Mesenchymal stem cell (in vitro differentiated cells and primary cell): ENCODE results near the gene AZU1.
"Not testable (repeated sequence)": the region's sequence is repeated elsewhere in the genome, so short reads cannot be mapped to it uniquely, and the experiment has no call there.

ENCODE experiments used
- DNase-seq: peaks from one replicate; pipeline ENCODE4 v3.0.0-alpha.2; 2013
- H2AFZ ChIP-seq: one replicate; pipeline ENCODE4 v1.6.1; 2013; ENCODE audit warnings: low read depth, mild to moderate bottlenecking, control low read depth, inconsistent platforms, low read length, moderate library complexity
- H2AK5ac ChIP-seq: 2 replicates; pipeline ENCODE4 v1.6.1; 2013; ENCODE audit warnings: low read length, moderate library complexity, mild to moderate bottlenecking, inconsistent platforms; ENCODE audit not compliant: severe bottlenecking
- H2BK120ac ChIP-seq: one replicate; pipeline ENCODE4 v1.6.1; 2013; ENCODE audit warnings: low read depth, mild to moderate bottlenecking, inconsistent platforms, low read length, moderate library complexity
- H2BK12ac ChIP-seq, 2 experiments: one replicate each; pipeline ENCODE4 v1.6.1; 2013; ENCODE audit warnings: inconsistent platforms in 2 of 2, low read length in 2 of 2, mild to moderate bottlenecking in 2 of 2, moderate library complexity in 2 of 2, control low read depth in 1 of 2
- H2BK15ac ChIP-seq: one replicate; pipeline ENCODE4 v1.6.1; 2013; ENCODE audit warnings: mild to moderate bottlenecking, low read depth, inconsistent platforms; ENCODE audit not compliant: poor library complexity, severe bottlenecking
- H2BK5ac ChIP-seq: 2 replicates; pipeline ENCODE4 v1.6.1; 2013; ENCODE audit warnings: low read depth, mild to moderate bottlenecking, low read length, control low read depth, inconsistent platforms; ENCODE audit not compliant: poor library complexity, severe bottlenecking
- H3K14ac ChIP-seq, 2 experiments: one replicate each; pipeline ENCODE4 v1.6.1; 2013; ENCODE audit warnings: inconsistent platforms in 2 of 2, low read length in 2 of 2, control low read depth in 1 of 2, mild to moderate bottlenecking in 1 of 2, moderate library complexity in 1 of 2
- H3K18ac ChIP-seq, 2 experiments: one replicate each; pipeline ENCODE4 v1.6.1; 2013; ENCODE audit warnings: inconsistent platforms in 2 of 2, low read length in 2 of 2, control low read depth in 1 of 2, low read depth in 1 of 2, mild to moderate bottlenecking in 1 of 2
- H3K23ac ChIP-seq, 2 experiments: one replicate each; pipeline ENCODE4 v1.6.1; 2013; ENCODE audit warnings: inconsistent platforms in 2 of 2, low read length in 2 of 2, mild to moderate bottlenecking in 2 of 2, moderate library complexity in 2 of 2, control low read depth in 1 of 2
- H3K27ac ChIP-seq: 2 replicates; pipeline ENCODE4 v1.5.1; 2013; ENCODE audit warnings: mild to moderate bottlenecking, moderate library complexity, low read length, control low read depth, inconsistent platforms; ENCODE audit not compliant: poor library complexity, severe bottlenecking
- H3K27me3 ChIP-seq, 2 experiments: 2 replicates each; pipeline versions ENCODE4 v1.6.1 to v1.7.0; 2013; ENCODE audit warnings: low read length in 2 of 2, mild to moderate bottlenecking in 2 of 2, moderate library complexity in 2 of 2, control low read depth in 1 of 2, inconsistent platforms in 1 of 2; ENCODE audit not compliant: control insufficient read depth in 1 of 2, insufficient read depth in 1 of 2
- H3K36me3 ChIP-seq, 2 experiments: 2 replicates each; pipeline versions ENCODE4 v1.6.1 to v1.7.0; 2013; ENCODE audit warnings: low read length in 2 of 2, control low read depth in 1 of 2, inconsistent platforms in 1 of 2, low read depth in 1 of 2, mild to moderate bottlenecking in 1 of 2; ENCODE audit not compliant: insufficient read depth in 2 of 2, control insufficient read depth in 1 of 2
- H3K4ac ChIP-seq, 2 experiments: one replicate each; pipeline ENCODE4 v1.6.1; 2013; ENCODE audit warnings: inconsistent platforms in 2 of 2, low read length in 2 of 2, mild to moderate bottlenecking in 2 of 2, moderate library complexity in 2 of 2, control low read depth in 1 of 2, low read depth in 1 of 2
- H3K4me1 ChIP-seq: 2 replicates; pipeline ENCODE4 v1.6.1; 2013; ENCODE audit warnings: low read depth, low read length, control low read depth; ENCODE audit not compliant: control insufficient read depth, insufficient read depth
- H3K4me2 ChIP-seq: 2 replicates; pipeline ENCODE4 v1.6.1; 2013; ENCODE audit warnings: low read length, mild to moderate bottlenecking, inconsistent platforms; ENCODE audit not compliant: poor library complexity, severe bottlenecking
- H3K4me3 ChIP-seq, 2 experiments: 2 replicates each; pipeline versions ENCODE4 v1.5.1 to v1.7.0; 2013; ENCODE audit warnings: low read length in 2 of 2, mild to moderate bottlenecking in 2 of 2, control low read depth in 1 of 2, low read depth in 1 of 2; ENCODE audit not compliant: insufficient read depth in 1 of 2
- H3K79me1 ChIP-seq: replicated peaks from 2 replicates; pipeline ENCODE4 v1.6.1; 2013; ENCODE audit warnings: mild to moderate bottlenecking, control low read depth, low read length, inconsistent platforms; ENCODE audit not compliant: poor library complexity, severe bottlenecking
- H3K9ac ChIP-seq: 2 replicates; pipeline ENCODE4 v1.7.0; 2013; ENCODE audit warnings: mild to moderate bottlenecking, low read length, moderate library complexity
- H3K9me3 ChIP-seq: 2 replicates; pipeline ENCODE4 v1.7.0; 2013; ENCODE audit warnings: mild to moderate bottlenecking, low read length; ENCODE audit not compliant: control insufficient read depth
- H4K8ac ChIP-seq: one replicate; pipeline ENCODE4 v1.6.1; 2013; ENCODE audit warnings: inconsistent platforms, mild to moderate bottlenecking, low read length, moderate library complexity
- H4K91ac ChIP-seq: one replicate; pipeline ENCODE4 v1.6.1; 2013; ENCODE audit warnings: mild to moderate bottlenecking, low read length, inconsistent platforms
- WGBS: methylation state at CpG from one replicate; pipeline ENCODE4 v1.1.7; 2013; ENCODE audit warnings: mixed read lengths; 5-methylcytosine and 5-hydroxymethylcytosine counted together

The AZU1 gene

GRCh38 chr19:850979-851335 lies 23.3 kb downstream of the AZU1 start:
- Histone ChIP-seq H3K23ac (no peak overlapping the region), H3K9me3 (no peaks in the 10 kb centered on the region), H3K18ac (peak overlapping the region; percentile 69 to 72), H3K36me3 (no peaks in the 10 kb centered on the region), H2AK5ac (no peak overlapping the region), H3K79me1 (no peaks in the 10 kb centered on the region), H3K4me2 (no peak overlapping the region), H2BK120ac (no peak overlapping the region), H3K4me3 (peak overlapping the region in 1 of 2 experiments; percentile 61), H3K4ac (peak overlapping the region in 1 of 2 experiments; percentile 42), H2BK12ac (peak overlapping the region; percentile 5 to 57), H4K91ac (peak overlapping the region; percentile 54), H3K4me1 (peaks cover 10% of the 10 kb centered on the region), H2AFZ (no peak overlapping the region), H3K27me3 (peaks cover 14 to 26% of the 10 kb centered on the region in 2 experiments), H4K8ac (peak overlapping the region; percentile 78), H3K14ac (no peak overlapping the region), H3K9ac (peak overlapping the region; percentile 77), H2BK5ac (no peak overlapping the region), H3K27ac (no peak overlapping the region), H2BK15ac (peak overlapping the region; percentile 73)
- no peak for DNase-seq
- WGBS = 68% methylated on average over 13 of the region's 13 CpGs

GRCh38 chr19:852136-853013 lies 24.7 kb downstream of the AZU1 start, which contains the start of gene ELANE:
Gene ELANE (plus strand): TSS chr19:852303. CDS start chr19:852329, 26 bp downstream.
- no peak within 1 kb of the TSS for H4K8ac ChIP-seq
- H2BK120ac ChIP-seq = peak within 1 kb of the TSS; percentile 11
- H3K4me2 ChIP-seq = no peak within 1 kb of the TSS
- H3K9me3 ChIP-seq = no peaks in the 10 kb centered on the region
- H3K27ac ChIP-seq = no peak within 1 kb of the TSS
- H3K36me3 ChIP-seq = no peaks in the 10 kb centered on the region
- peak within 1 kb of the TSS; percentile 80 for H2BK15ac ChIP-seq
- peaks cover 9% of the 10 kb centered on the region for H3K4me1 ChIP-seq
- no peak within 1 kb of the TSS for H3K14ac ChIP-seq
- no peak within 1 kb of the TSS for H3K18ac ChIP-seq
- no peak within 1 kb of the TSS for H3K4ac ChIP-seq
- no peak within 1 kb of the TSS for H2BK5ac ChIP-seq
- peak within 1 kb of the TSS in 1 of 2 experiments; percentile 61 for H3K4me3 ChIP-seq
- H3K23ac ChIP-seq = no peak within 1 kb of the TSS
- no peak for DNase-seq
- WGBS = 83% methylated on average over 54 of the region's 55 CpGs
- peak within 1 kb of the TSS; percentile 77 for H3K9ac ChIP-seq
- no peak within 1 kb of the TSS for H2AK5ac ChIP-seq
- H4K91ac ChIP-seq = peak within 1 kb of the TSS; percentile 27
- H2BK12ac ChIP-seq = peak within 1 kb of the TSS; percentile 5 to 57
- H3K27me3 ChIP-seq = peaks cover 9 to 12% of the 10 kb centered on the region in 2 experiments
- no peak within 1 kb of the TSS for H2AFZ ChIP-seq
- H3K79me1 ChIP-seq = no peaks in the 10 kb centered on the region

GRCh38 chr19:853014-853585 lies 25.5 kb downstream of the AZU1 start:
- Histone ChIP-seq H2BK5ac (no peak overlapping the region), H4K8ac (no peak overlapping the region), H3K36me3 (no peaks in the 10 kb centered on the region), H3K27me3 (peaks cover 3 to 5% of the 10 kb centered on the region in 2 experiments), H2BK120ac (no peak overlapping the region), H2BK15ac (no peak overlapping the region), H3K9ac (no peak overlapping the region), H3K4me1 (peaks cover 9% of the 10 kb centered on the region), H2BK12ac (no peak overlapping the region), H2AFZ (no peak overlapping the region), H3K4ac (no peak overlapping the region), H3K18ac (no peak overlapping the region), H3K23ac (no peak overlapping the region), H3K4me2 (no peak overlapping the region), H4K91ac (no peak overlapping the region), H3K14ac (no peak overlapping the region), H3K79me1 (no peaks in the 10 kb centered on the region), H3K9me3 (no peaks in the 10 kb centered on the region), H3K27ac (no peak overlapping the region), H3K4me3 (no peak overlapping the region), H2AK5ac (no peak overlapping the region)
- 90% methylated on average over 46 of the region's 67 CpGs for WGBS
- DNase-seq = no peak

- not testable (repeated sequence) for H3K9ac ChIP-seq
Measured at GRCh38 chr19:853614-854220, 26.1 kb downstream of the AZU1 start.

More at GRCh38 chr19:853614-854220, 26.1 kb downstream of the AZU1 start:
- WGBS = 94% methylated on average over 7 of the region's 17 CpGs
- H2AFZ ChIP-seq, H4K91ac ChIP-seq, H3K4me2 ChIP-seq, H3K27ac ChIP-seq, H3K27me3 ChIP-seq, H3K14ac ChIP-seq, H3K9me3 ChIP-seq, H2BK120ac ChIP-seq, H2AK5ac ChIP-seq, H2BK5ac ChIP-seq, DNase-seq, H2BK12ac ChIP-seq, H3K23ac ChIP-seq, H3K4me3 ChIP-seq, H3K79me1 ChIP-seq, H3K4ac ChIP-seq, H3K36me3 ChIP-seq, H3K4me1 ChIP-seq, H2BK15ac ChIP-seq, H4K8ac ChIP-seq, H3K18ac ChIP-seq: not testable (repeated sequence)
